SK-N-SH treated with all-trans-retinoic acid at 6 μM for 48 hours (cell line): ENCODE measurements around the gene ARID5A.

Experiments
- ATAC-seq: fragments of 200-7000 bp; cut with Tn5 transposase; 3 replicates; pipeline ENCODE4 v1.9.1; 2020; ENCODE audit warnings: mild to moderate bottlenecking, moderate library complexity
- ARNTL ChIP-seq: fragments of 450-650 bp; formaldehyde crosslinking; IDR thresholded peaks from 2 replicates; pipeline ENCODE4 v1.5.0; 2020; ENCODE audit warnings: low read depth, mild to moderate bottlenecking, moderate library complexity, borderline replicate concordance
- BACH2 ChIP-seq: fragments of 250-450 bp; sonication (Bioruptor Pico); IDR thresholded peaks from 2 replicates; pipeline ENCODE4 v1.9.0; 2021; ENCODE audit warnings: mild to moderate bottlenecking, borderline replicate concordance
- CREB5 ChIP-seq: fragments of 250-450 bp; sonication (Bioruptor Pico); IDR thresholded peaks from 2 replicates; pipeline ENCODE4 v1.5.1; 2020; ENCODE audit warnings: low read depth, mild to moderate bottlenecking, moderate library complexity
- CSRNP3 ChIP-seq: fragments of 250-450 bp; sonication (Bioruptor Pico); IDR thresholded peaks from 2 replicates; pipeline ENCODE4 v1.5.1; 2021; ENCODE audit warnings: mild to moderate bottlenecking, moderate library complexity
- ESRRG ChIP-seq: fragments of 250-450 bp; sonication (Bioruptor Pico); IDR thresholded peaks from 2 replicates; pipeline ENCODE4 v1.6.1; 2021; ENCODE audit warnings: mild to moderate bottlenecking
- GLIS3 ChIP-seq: fragments of 250-450 bp; sonication (Bioruptor Pico); IDR thresholded peaks from 2 replicates; pipeline ENCODE4 v1.5.0; 2020; ENCODE audit warnings: mild to moderate bottlenecking, moderate library complexity
- ISL1 ChIP-seq: fragments of 250-450 bp; sonication (Bioruptor Pico); IDR thresholded peaks from 2 replicates; pipeline ENCODE4 v2.1.2; 2022; ENCODE audit warnings: mild to moderate bottlenecking, moderate library complexity
- OSR1 ChIP-seq: fragments of 250-450 bp; sonication (Bioruptor Pico); IDR thresholded peaks from 2 replicates; pipeline ENCODE4 v1.8.0; 2022; ENCODE audit warnings: moderate library complexity, mild to moderate bottlenecking, inconsistent platforms
- PATZ1 ChIP-seq: fragments of 250-450 bp; sonication (Bioruptor Pico); IDR thresholded peaks from 2 replicates; pipeline ENCODE4 v1.8.0; 2020; ENCODE audit warnings: mild to moderate bottlenecking, moderate library complexity, borderline replicate concordance
- POU6F1 ChIP-seq: fragments of 250-450 bp; sonication (Bioruptor Pico); IDR thresholded peaks from 2 replicates; pipeline ENCODE4 v1.8.0; 2021; ENCODE audit warnings: low read depth, mild to moderate bottlenecking, moderate library complexity, borderline replicate concordance
- PPARA ChIP-seq: fragments of 250-450 bp; sonication (Bioruptor Pico); IDR thresholded peaks from 2 replicates; pipeline ENCODE4 v1.5.0; 2020; ENCODE audit warnings: mild to moderate bottlenecking, borderline replicate concordance
- SNAI2 ChIP-seq: fragments of 250-450 bp; sonication (Bioruptor Pico); IDR thresholded peaks from 2 replicates; pipeline ENCODE4 v1.5.0; 2020; ENCODE audit warnings: mild to moderate bottlenecking, moderate library complexity
- TCF4 ChIP-seq: fragments of 250-450 bp; sonication (Bioruptor Pico); IDR thresholded peaks from 2 replicates; pipeline ENCODE4 v1.8.0; 2021; ENCODE audit warnings: mild to moderate bottlenecking, moderate library complexity, borderline replicate concordance
- TSHZ2 ChIP-seq: fragments of 250-450 bp; sonication (Bioruptor Pico); IDR thresholded peaks from 2 replicates; pipeline ENCODE4 v1.5.0; 2020; ENCODE audit warnings: mild to moderate bottlenecking, moderate library complexity
- ZC3H10 ChIP-seq: fragments of 250-450 bp; sonication (Bioruptor Pico); IDR thresholded peaks from 2 replicates; pipeline ENCODE4 v1.5.1; 2021; ENCODE audit warnings: mild to moderate bottlenecking, moderate library complexity
- ZFP3 ChIP-seq: fragments of 250-450 bp; sonication (Bioruptor Pico); IDR thresholded peaks from 2 replicates; pipeline ENCODE4 v1.5.0; 2020; ENCODE audit warnings: mild to moderate bottlenecking, moderate library complexity
- ZFP30 ChIP-seq: fragments of 450-650 bp; formaldehyde crosslinking; IDR thresholded peaks from 2 replicates; pipeline ENCODE4 v1.5.0; 2022; ENCODE audit warnings: mild to moderate bottlenecking, moderate library complexity
- ZNF565 ChIP-seq: fragments of 450-650 bp; formaldehyde crosslinking; conservative IDR thresholded peaks from 2 replicates; pipeline ENCODE4 v1.5.0; 2020; ENCODE audit warnings: low read depth, mild to moderate bottlenecking, moderate library complexity
- ZNF70 ChIP-seq: fragments of 450-650 bp; formaldehyde crosslinking; IDR thresholded peaks from 2 replicates; pipeline ENCODE4 v1.5.0; 2020; ENCODE audit warnings: mild to moderate bottlenecking, moderate library complexity
- ZNF8 ChIP-seq: fragments of 450-650 bp; formaldehyde crosslinking; IDR thresholded peaks from 2 replicates; pipeline ENCODE4 v1.5.0; 2020; ENCODE audit warnings: mild to moderate bottlenecking, moderate library complexity

The ARID5A gene

GRCh38 chr2:96532641-96533291 is 3.8 kb upstream of the ARID5A start:
- ATAC-seq, result no peak
- TF ChIP-seq POU6F1 (no peak), ZNF70 (no peak), ZNF8 (CRISPR knock-in tag) (no peak), ZC3H10 (CRISPR knock-in tag) (no peak), PATZ1 (no peak), PPARA (no peak), ZFP30 (CRISPR knock-in tag) (no peak), ISL1 (CRISPR knock-in tag) (no peak), ZNF565 (CRISPR knock-in tag) (no peak), ESRRG (CRISPR knock-in tag) (no peak), GLIS3 (no peak)

GRCh38 chr2:96533292-96534073 is 3.1 kb upstream of the ARID5A start:
- TF ChIP-seq TCF4 (CRISPR knock-in tag), result no peak
- no peak for ATAC-seq

GRCh38 chr2:96534141-96534540 is 2.4 kb upstream of the ARID5A start:
- TF ChIP-seq OSR1 (CRISPR knock-in tag), result no peak
- no peak for TF ChIP-seq PPARA
- TF ChIP-seq ZFP3 (CRISPR knock-in tag), result no peak
- TF ChIP-seq ISL1 (CRISPR knock-in tag), result no peak
- TF ChIP-seq BACH2 (CRISPR knock-in tag), result no peak
- no peak for TF ChIP-seq TCF4 (CRISPR knock-in tag)
- no peak for TF ChIP-seq ARNTL
- TF ChIP-seq SNAI2 (CRISPR knock-in tag), result no peak
- no peak for TF ChIP-seq ZC3H10 (CRISPR knock-in tag)
- TF ChIP-seq ZFP30 (CRISPR knock-in tag), result no peak
- no peak for TF ChIP-seq ZNF565 (CRISPR knock-in tag)
- no peak for TF ChIP-seq TSHZ2
- TF ChIP-seq CREB5, result no peak
- no peak for TF ChIP-seq CSRNP3 (CRISPR knock-in tag)
- no peak for TF ChIP-seq ZNF8 (CRISPR knock-in tag)
- no peak for ATAC-seq
